HG02840 (cell line): ENCODE results near the gene ICA1L.
"Not testable (repeated sequence)": the region's sequence is repeated elsewhere in the genome, so short reads cannot be mapped to it uniquely, and the experiment has no call there.

Source experiments
- ATAC-seq: cut with Tn5 transposase; IDR thresholded peaks from one replicate; pipeline ENCODE4 v1.9.1; 2021; ENCODE audit warnings: mild to moderate bottlenecking, moderate library complexity, moderate number of reproducible peaks; ENCODE audit not compliant: unreplicated experiment, low FRiP score

Gene ICA1L

DNA sequence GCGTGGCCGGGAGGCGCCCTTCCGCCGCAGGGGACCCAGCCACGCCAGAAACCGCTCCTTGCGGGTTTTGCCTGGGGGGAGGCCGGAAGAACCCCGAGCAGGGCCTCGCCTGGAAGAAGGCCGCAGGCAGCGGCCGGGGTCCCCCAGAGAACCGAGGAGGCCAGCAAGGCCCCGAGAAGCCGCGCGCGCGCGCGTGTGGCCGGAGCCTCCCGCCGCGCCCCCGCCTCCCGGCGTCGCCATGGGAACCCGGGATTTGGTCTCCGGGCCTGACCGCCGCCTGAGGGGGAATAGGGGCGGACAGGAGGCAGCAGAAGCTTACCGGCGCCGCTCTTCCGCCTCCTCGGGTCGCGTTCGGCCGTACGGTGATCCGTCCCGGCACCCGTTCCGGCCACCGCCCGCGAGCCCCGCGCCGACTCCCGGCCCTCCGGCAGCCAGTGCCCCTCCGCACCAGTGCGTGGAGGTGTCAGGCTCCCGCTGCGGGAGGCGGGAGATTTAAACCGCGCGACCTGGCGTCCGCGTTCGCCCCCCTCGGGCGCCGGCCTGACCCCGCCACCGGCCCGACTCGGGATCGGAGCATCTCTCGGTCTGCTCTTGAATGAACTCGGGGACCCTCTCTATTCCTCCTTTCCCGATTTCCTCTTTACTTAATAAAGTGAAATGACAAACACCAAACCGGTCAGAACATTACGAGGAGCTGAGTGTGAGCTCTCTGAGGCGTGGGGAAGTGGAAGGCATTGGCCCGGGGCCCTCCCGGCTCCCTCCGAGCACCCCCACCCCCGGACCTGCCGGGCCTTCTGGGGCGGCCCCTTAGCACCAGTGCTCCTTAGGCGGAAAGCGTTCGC lies at the start of gene ICA1L:
Gene ICA1L (minus strand): TSS at position 467 of the 842 bp plus-strand sequence. CDS start 42,757 bp downstream, outside the sequence.
- ATAC-seq = peak; percentile 44

DNA sequence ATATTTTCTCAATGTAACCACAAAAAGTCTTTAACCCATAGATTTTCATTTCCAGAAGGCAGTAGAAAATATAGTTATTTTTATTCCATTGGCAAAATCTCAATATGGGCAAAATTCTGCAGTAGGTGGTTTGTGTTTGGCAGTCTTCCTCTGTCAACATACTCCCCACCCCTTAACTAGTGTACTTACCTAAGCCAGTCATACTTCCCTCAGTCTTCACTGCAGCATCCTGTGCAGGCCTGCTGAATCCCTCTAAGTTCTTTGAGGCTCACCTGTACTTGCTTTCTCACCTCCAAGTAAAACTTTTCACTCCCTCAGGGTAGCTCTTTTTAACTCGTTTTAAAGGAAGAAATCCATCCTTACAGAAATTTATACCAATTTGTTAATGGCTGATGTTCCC lies 47.3 kb upstream of the ICA1L start:
- no peak for ATAC-seq

GRCh38 chr2:202912342-202913201 lies 41.0 kb upstream of the ICA1L start:
- peak; percentile 52 for ATAC-seq

DNA sequence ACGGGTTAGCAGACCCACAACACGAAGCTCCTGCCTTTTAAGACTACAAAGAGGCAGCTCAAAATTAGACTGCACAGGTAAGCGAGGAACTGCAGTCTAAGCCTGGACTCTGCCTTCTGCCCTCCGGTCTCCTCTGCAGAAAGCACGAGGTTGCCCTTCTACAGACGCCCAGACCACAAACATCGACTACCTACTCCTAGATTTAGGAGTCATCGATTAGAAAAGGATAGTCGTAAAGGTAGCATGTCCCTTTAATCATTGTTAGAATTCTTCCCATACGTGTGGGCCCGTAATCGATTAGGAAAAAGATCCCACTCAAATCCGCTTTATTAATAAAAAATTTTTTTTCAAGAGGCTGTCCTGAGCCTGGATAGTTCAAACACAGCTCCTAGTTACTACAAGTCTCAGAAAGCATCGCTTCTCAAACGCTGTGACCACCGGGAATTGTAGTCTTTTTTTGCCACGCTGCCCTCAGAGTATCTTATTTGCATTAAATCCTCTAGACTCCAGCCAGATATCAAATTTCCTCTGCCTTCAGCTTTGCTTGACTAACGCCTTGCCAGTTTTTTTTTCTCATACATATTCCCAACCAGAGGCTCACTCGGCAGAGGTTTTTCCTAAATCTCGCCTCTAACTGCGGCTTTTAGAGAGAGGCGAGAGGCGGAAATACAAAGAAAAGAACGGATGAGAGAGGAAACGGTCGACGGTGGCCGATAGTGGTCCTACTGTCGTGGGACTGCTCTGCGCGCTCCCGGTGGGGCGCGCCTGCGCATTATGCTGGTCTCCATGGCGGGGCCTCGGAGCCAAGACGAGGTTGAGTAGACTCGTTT lies 40.2 kb upstream of the ICA1L start, which contains the start of the genes CARF and WDR12:
Gene CARF (plus strand): TSS at position 764 of the 830 bp plus-strand sequence. CDS start 29,628 bp downstream, outside the sequence.
Gene WDR12 (minus strand): TSS at position 162 of the 830 bp plus-strand sequence. CDS start 197 bp downstream, outside the sequence.
- peak; percentile 79 for ATAC-seq

- no peak for ATAC-seq
These were observed 39.6 kb upstream of the ICA1L start for GRCh38 chr2:202911203-202911511.

DNA sequence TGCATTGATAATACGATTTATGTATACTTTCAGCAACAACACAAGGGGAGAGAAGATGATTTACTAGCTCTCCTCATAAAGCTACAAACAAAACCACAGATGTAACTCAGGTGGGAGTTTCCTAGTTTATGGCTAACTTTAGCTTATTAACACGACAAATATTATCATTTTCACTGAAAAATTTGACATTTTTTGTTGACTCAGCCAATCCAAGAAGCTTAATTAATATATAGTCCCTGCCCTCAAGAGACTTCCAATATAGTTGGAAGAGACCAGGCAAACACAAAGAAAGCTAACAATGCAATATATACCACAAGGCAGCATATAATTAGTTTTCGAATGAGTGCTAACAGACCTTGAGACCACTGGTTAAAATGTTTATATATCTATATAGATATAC lies 39.1 kb upstream of the ICA1L start:
- no peak for ATAC-seq

DNA sequence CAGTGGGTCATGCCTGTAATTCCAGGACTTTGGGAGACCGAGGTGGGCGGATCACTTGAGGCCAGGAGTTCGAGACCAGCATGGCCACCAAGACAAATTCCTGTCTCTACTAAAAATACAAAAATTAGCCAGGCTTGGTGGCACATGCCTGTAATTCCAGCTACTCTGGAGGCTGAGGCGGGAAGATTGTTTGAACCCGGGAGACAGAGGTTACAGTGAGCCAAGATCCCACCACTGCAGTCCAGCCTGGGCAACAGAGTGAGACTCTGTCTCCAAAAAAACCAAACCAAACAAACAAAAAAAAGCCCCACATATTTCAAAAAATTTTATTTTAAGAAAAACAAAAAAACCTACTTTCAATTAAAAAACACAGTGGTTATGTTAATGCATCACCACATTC lies 38.7 kb upstream of the ICA1L start:
- ATAC-seq = not testable (repeated sequence)

- ATAC-seq = no peak
These were observed 38.0 kb upstream of the ICA1L start for GRCh38 chr2:202909394-202910192.

DNA sequence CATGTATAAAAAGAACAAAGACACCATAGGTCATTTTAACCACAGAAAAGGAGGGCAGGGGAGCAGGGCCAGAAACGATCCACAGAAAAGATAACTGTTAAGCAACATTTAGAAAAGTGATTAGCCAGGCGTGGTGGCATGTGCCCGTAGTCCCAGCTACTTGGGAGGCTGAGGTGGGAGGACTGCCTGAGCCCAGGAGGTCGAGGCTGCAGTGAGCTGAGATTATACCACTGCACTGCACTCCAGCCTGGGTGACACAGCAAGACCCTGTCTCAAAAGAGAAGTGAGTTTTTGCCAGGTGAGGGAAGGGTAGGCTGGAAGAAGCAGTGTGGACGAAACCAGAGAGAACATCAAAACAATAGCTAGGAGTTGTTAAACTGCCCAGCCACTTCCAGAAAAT lies 36.6 kb upstream of the ICA1L start:
- ATAC-seq = no peak

- ATAC-seq = not testable (repeated sequence)
These were observed 33.9 kb upstream of the ICA1L start for GRCh38 chr2:202905507-202905906.

DNA sequence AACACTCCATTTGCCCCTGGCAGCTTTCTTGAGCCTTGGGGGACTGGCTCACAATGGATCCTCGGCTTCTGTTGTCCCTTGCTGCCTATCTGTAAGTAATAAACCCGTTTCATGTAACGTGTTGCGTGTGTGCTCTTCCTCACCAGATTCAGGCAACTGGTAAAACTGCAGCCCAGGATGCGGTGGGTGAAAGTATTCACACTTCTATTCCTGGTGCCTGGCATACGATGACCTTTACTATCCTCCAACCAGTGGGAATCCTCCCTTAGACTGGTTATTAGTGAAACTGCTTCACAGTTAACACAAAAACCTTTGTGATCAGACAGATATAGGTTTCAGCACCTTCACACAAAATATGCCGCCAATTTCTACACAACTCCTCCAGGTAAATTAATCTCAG lies 13.6 kb upstream of the ICA1L start:
- ATAC-seq = no peak

GRCh38 chr2:202883987-202884675 lies 12.6 kb upstream of the ICA1L start:
- ATAC-seq = no peak

DNA sequence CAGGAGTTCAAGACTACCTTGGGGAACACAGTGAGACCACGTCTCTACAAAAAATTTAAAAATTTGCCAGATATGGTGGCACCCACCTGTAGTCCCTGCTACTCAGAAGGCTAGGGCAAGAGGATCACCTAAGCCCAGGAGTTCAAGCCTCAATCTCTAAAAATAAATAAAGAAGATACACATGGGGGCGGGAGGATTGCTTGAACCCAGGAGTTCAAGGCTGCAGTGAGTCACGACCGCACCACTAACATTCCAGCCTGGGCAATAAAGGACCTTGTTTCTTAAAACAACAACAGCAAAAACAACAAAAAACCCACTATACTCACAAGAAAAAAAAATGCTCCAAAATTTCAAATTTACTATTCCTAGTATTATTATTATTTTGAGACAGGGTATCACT lies 10.0 kb upstream of the ICA1L start:
- no peak for ATAC-seq

DNA sequence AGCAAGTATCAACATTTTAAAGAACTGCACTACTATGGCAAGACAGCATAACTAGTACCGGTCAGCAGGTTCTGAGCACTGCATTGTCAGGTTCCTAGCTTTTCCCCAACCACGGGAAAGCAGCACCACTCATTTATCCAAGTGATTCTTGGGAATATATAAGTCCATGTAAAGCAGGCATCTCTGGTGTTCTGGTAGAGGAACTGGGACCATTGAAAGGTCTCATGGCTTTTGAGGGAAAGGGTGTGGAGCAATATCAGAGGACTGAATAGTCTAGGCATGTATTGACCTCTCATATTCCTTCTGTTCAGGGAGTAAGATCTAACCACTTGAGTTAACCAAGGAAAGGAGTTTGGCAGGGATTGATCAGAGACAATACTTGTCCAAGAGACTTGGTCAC lies 6.1 kb upstream of the ICA1L start:
- no peak for ATAC-seq

DNA sequence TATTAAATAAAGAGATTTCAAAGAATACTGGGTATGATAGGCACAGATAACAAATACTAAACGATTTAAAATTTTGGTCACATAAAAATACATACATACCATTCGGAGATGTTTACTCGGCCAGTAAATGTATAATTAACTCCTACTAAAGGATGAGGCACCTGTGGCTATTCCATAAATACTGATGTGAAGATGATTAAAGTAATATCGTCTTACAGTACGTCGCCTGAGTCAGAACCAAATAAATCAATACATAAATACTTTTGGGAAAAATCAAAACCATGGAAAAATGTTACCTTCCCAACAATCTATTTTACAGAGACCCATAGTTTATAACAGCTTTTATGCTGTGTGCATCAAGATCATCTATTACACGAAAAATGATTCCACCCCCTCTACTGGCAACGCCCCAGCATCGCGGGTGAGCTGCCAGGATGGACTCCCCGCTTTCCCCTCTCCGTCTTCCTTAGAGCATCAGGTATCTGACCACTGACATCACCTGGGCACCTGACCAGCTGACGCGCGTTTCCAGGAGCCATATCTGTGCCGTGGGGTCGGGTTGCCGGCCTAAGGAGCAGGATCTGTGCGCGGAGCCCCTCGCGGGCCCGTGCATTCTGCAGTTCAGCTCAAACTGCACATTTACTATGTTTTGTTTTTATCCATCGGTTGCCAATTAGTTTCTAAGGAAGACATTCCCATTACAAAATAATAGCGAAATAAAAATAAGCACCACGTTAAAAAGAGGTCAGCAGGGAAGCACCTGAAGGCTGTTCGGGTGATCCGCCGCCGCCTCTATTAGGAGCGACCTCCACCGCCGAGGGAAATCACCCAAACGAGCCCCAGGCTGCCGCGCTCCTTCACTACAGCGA lies 901 bp downstream of the ICA1L start:
- ATAC-seq = peak; percentile 75

GRCh38 chr2:202861987-202862386 lies 9.6 kb downstream of the ICA1L start:
- ATAC-seq = no peak

- ATAC-seq = no peak
These were observed 13.0 kb downstream of the ICA1L start for GRCh38 chr2:202858601-202859000.

DNA sequence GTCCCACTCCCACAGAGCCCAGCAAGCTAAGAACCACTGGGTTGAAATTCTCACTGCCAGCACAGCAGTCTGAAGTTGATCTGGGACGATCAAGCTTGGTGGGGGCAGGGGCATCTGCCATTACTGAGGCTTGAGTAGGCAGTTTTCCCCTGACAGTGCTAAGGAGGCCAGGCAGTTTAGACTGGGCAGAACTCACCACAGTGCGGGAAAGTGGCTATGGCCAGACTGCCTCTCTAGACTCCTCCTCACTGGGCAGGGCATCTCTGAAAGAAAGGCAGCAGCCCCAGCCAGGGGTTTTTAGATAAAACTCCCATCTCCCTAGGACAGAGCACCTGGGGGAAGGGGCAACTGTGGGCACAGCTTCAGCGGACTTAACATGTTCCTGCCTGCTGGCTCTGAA lies 22.2 kb downstream of the ICA1L start:
- ATAC-seq = not testable (repeated sequence)
